ENCODE measurements around the gene CENPF.

- TF ChIP-seq CTCF (IDR thresholded peaks at IDR 0.05; ENCODE audit: poor library complexity, severe bottlenecking) (no peak), SMC3 (conservative IDR thresholded peaks at IDR 0.05; ENCODE audit: poor library complexity) (no peak), EZH2 (IDR thresholded peaks at IDR 0.05; ENCODE audit: borderline replicate concordance, insufficient read depth, low read length, poor library complexity, severe bottlenecking) (no peak), EP300 (conservative IDR thresholded peaks at IDR 0.05; ENCODE audit: poor library complexity, severe bottlenecking) (no peak), POLR2AphosphoS5 (IDR thresholded peaks at IDR 0.05) (no peak), MXI1 (conservative IDR thresholded peaks at IDR 0.05; ENCODE audit: poor library complexity, severe bottlenecking) (no peak), RAD21 (conservative IDR thresholded peaks at IDR 0.05) (no peak), TAF1 (IDR thresholded peaks at IDR 0.05; ENCODE audit: low read depth) (no peak)
- TF ChIP-seq, protein P1, sequence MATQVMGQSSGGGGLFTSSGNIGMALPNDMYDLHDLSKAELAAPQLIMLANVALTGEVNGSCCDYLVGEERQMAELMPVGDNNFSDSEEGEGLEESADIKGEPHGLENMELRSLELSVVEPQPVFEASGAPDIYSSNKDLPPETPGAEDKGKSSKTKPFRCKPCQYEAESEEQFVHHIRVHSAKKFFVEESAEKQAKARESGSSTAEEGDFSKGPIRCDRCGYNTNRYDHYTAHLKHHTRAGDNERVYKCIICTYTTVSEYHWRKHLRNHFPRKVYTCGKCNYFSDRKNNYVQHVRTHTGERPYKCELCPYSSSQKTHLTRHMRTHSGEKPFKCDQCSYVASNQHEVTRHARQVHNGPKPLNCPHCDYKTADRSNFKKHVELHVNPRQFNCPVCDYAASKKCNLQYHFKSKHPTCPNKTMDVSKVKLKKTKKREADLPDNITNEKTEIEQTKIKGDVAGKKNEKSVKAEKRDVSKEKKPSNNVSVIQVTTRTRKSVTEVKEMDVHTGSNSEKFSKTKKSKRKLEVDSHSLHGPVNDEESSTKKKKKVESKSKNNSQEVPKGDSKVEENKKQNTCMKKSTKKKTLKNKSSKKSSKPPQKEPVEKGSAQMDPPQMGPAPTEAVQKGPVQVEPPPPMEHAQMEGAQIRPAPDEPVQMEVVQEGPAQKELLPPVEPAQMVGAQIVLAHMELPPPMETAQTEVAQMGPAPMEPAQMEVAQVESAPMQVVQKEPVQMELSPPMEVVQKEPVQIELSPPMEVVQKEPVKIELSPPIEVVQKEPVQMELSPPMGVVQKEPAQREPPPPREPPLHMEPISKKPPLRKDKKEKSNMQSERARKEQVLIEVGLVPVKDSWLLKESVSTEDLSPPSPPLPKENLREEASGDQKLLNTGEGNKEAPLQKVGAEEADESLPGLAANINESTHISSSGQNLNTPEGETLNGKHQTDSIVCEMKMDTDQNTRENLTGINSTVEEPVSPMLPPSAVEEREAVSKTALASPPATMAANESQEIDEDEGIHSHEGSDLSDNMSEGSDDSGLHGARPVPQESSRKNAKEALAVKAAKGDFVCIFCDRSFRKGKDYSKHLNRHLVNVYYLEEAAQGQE (IDR thresholded peaks at IDR 0.05; ENCODE audit: borderline replicate concordance): no peak
These were observed 20.6 kb upstream of the CENPF start for GRCh38 chr1:214582289-214582891.

Data from neural cell (in vitro differentiated cells).